HG03342 (cell line): Measurements from ENCODE around the gene PRMT3.
"Not testable (repeated sequence)": the region's sequence is repeated elsewhere in the genome, so short reads cannot be mapped to it uniquely, and the experiment has no call there.

Source experiments
- ATAC-seq: cut with Tn5 transposase; IDR thresholded peaks from one replicate; pipeline ENCODE4 v1.9.1; 2021; ENCODE audit warnings: mild to moderate bottlenecking, moderate library complexity; ENCODE audit not compliant: unreplicated experiment

Gene PRMT3

DNA sequence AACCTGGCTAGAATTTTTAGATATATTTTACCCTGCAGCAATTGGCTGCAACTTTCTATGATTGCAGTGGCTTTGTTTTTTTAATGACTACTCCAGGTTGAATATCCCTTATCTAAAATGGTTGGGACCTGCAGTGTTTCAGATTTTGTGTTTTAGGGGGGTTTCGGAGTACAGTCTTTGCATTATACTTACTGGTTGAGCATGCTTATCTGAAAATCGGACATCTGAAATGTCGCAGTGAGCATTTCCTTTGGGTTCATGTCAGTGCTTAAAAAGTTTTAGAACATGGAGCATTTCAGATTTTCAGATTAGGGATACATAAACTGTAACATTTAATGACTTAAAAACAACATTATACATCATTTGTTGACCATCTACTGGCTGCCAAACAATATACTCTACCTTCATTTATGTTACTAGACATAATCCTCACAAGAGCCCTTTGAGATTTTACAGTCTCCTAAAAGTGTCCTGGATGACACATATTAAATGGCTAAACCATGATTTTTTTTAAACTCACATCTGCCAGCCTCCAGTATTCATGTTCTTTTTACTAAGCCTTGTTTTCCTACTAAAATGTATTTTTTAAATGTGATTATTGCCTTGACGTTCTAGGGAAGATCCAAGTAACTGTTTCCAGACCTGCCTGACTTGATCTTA, 66.3 kb downstream of the PRMT3 start:
- ATAC-seq: no peak

DNA sequence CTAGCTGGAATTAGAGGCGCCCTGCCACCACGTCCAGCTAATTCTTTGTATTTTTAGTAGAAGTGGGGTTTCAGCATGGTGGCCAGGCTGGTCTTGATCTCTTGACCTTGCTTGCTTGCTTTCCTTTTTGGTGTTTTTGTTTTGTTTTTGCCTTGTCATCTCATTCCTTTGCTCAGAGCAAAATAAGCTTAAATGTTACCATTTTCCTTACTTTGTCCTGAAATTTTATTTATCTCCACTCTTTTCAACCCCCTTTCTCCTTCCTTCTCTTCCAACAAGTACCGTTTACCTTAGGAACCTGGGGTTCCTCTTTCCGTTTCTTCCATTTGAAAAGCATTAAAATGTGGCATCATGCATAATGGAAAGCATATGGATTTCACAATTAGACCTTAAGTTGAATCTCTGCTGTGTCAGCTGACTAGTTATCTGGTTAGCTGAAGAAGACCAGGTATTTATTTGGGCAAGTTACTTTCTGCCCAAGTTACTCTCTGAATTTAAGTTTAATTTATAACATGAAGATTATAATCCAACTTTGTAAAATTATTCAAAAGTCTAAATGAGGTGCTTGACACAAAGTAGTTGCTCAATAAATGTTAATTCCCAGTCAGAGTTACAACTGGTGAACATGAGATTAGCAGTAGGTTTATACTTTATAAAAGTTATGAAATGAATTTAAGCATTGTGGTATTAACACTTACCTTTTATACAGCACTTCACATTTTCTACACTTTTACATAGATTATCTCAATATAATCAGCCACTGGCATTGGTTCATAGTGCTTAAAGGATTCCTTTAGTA, 69.7 kb downstream of the PRMT3 start:
- ATAC-seq: no peak

DNA sequence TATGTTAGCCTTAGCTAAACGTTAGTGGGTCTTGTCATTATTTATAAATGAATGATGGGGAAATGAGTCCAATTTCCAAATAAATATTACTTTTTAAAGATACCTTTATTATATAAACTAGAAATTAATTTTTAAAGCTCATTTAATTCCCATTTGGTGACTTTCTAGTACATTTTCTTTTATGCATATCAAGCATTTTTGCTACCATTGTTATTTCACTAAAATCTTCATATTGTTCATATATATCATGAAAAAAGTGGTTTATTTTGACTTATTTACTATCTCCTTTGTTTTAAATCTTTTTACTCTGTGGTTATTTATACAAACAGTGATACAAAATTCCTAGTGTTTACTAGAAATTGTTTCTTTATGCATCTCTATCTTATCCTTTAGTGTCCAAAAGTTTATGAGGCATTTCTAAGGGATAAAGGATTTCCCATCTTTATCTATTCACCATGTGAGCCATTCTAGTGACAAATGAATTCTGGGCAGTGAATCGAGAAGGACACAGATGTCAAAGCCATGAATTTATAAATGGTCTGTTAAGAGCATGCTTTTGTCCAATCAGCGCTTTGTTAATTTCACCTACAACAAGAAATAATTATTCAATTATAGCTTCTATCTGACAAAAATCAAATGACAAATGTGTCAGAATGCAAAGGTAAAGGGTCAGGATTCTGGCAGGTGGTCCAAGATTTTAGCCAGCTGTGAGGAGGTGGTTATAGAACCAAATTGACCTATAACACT, 70.6 kb downstream of the PRMT3 start:
- ATAC-seq: no peak

DNA sequence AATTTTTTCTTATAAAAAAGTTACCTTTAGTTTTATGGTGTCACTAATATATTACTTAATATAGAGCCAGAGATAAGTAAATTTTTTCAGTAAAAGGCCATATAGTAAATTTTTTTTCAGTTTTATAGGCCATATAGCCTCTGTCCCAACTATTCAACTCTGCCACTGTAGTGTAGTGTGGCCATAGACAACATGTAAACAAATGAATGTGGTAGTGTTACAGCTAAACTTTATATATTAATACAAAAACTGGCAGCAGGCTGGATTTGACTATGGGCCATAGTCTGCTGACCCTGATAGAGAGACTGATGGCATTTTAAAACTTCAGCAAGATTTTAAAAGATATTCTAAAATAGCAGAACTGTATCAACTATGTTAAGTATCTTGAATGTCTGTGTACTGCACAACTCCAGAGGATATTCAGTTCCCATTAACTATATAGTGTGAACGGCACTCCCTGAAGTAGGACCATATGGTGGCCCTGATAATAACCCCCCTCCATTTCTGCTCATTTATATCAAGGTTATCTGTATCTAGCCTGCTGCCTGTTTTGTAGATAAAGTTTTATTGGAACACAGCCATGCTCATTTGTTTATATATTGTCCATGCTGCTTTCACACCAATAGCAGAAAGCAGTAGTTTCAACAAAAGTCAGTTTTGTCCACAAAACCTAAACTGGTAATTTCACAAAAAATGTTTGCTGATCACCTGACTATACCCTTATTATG, 71.6 kb downstream of the PRMT3 start:
- no peak for ATAC-seq

DNA sequence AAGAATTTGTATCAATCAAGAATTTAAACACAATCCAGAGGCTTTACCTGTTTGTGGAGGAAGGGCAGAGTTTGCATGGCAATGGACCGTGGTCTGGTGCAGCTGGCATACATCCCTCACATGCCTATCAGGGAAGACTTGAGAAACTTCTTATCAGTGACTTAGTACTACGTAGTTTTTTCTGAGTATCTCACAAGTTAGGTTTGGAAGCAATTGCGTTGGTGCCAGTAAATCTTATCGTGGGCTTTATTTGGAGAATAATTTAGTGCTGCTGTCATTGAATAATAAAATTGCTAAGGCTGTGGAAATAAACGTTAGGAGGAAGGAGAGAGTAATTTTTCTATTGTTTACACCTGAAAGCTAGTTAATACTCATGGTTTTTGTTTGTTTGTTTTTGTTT, 72.3 kb downstream of the PRMT3 start:
- no peak for ATAC-seq

DNA sequence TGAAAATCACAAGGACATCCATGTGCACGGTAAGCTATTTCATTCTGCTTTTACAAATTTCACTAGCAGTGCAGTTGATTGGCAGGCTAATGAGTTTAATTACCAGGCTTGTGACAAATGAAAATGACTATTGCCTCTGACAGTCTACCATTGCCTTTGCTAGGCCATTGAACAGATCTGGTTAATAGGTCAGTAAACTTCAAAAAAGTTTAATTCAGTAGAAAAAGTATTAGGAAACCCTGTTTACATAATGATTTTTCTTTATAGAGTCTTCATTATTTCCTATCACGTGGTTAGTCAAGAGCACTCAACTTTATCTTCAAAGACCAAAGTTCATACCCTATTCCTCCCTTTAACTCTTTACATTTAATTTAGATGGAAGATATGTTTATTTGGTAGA, 77.0 kb downstream of the PRMT3 start:
- ATAC-seq: no peak

DNA sequence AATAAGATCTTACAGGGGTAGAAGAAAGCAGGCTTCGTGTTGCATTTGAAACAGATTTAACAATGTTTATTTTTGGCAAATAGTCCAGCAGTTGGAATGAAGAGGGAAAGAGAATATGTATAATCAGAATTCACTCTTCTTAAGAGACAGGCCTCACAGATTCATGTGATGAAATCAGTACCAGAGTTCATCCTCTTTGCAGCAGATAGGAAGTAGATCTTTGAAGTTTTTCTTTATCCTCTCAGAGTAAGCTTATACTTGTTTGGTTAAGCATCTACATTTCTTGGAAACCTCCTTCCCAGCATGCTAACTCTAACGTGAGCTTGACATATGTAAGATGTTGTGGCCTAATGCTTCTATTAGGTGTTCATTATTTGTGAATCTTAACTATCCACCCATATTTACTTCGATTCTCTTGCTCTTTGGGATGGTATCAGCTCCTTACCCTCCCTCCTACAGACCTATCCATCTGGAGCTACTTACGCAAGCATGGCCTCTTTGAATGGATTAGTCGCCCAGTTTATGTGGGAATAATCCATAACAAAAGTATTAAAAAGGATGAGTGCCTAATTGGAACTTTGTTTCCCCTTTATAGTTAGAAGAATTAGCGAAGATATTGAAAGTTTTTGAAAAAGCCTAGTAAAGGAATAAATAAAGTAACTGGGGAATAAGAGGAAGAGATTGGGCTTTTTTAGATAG, 80.1 kb downstream of the PRMT3 start:
- no peak for ATAC-seq

DNA sequence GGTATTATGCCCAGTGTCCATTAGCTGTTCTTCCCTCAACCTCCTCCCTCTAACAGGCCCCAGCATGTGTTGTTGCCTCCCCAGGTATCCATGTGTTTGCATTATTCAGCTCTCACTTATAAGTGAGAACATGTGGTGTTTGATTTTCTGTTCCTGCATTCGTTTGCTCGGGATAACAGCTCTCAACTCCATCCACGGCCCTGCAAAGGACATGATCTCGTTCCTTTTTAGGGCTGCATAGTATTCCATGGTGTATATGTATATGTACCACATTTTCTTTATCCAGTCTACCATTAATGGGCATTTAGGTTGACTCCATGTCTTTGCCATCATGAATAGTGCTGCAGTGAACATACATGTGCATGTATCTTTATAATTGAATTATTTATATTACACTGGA, 82.8 kb downstream of the PRMT3 start:
- no peak for ATAC-seq

DNA sequence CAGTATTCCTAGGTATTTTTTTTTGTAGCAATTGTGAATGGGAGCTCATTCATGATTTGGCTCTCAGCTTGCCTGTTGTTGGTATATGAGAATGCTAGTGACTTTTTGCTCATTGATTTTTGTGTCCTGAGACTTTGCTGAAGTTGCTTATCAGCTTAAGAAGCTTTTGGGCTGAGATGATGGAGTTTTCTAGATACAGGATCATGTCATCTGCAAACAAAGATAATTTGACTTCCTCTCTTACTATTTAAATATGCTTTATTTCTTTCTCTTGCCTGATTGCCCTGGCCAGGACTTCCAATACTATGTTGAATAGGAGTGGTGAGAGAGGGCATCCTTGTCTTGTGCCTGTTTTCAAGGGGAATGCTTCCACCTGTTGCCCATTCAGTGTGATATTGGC, 84.4 kb downstream of the PRMT3 start:
- not testable (repeated sequence) for ATAC-seq

DNA sequence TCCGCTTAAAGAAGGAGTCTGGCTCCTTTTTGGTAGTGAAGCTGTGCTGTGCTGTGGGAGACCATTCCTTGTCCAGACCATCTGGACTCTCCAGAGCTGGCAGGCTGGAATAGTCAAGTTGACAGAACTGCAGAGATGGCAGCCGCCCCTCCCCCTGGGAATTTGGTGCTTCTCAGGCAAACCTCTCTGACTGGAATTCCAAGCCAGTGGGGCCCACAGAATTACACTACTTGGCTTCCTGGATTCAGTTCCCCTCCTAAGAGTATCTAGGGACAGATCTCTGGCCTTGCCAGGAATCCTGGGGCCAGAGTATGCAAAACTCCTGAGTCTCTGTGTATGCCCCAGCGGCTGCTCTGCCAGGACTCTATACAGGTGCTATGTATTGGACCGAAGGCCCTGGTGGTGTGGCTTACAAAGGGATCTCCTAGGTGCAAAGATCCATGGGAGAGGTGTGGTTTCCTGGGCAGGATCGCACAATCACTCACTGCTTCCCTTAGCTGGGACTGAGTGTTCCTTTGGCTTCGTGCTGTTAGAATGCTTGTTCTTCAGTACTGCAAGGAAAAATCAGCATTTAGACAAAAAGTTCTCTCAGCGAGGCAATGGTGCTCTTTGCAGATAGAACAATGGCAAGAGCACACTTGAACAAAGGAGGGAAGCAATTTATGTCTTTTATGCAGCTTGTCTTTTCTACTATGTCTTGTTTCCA, 86.8 kb downstream of the PRMT3 start:
- ATAC-seq: no peak

DNA sequence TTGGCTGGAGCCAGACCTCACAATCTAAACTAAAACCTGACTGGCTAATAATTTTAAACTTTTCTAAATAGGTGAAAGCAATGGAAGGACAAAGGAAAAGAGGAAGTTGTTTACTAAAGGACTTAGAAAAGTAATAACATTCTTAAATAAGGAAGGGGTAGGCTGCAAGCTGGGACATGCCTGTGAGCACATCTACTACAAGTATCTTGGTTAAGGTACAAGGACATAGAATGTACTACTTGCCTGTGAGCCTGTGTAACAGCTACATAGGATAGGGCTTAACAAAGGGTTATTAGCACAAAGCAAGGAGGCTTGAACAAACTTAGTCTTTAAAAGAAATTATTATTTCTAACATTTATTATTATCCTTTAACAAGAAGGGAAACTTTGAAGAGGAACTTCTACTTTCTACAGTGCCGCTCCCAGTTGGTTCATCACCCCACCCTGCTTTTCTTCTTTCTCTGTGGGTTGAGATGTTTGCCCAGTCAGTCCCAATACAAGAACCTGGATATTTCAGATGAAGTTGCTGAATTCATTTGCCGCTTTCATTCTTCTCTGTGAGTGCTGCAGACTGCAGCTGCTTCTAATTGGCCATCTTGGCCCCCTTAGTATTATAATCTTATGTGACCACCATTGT, 87.5 kb downstream of the PRMT3 start:
- no peak for ATAC-seq

DNA sequence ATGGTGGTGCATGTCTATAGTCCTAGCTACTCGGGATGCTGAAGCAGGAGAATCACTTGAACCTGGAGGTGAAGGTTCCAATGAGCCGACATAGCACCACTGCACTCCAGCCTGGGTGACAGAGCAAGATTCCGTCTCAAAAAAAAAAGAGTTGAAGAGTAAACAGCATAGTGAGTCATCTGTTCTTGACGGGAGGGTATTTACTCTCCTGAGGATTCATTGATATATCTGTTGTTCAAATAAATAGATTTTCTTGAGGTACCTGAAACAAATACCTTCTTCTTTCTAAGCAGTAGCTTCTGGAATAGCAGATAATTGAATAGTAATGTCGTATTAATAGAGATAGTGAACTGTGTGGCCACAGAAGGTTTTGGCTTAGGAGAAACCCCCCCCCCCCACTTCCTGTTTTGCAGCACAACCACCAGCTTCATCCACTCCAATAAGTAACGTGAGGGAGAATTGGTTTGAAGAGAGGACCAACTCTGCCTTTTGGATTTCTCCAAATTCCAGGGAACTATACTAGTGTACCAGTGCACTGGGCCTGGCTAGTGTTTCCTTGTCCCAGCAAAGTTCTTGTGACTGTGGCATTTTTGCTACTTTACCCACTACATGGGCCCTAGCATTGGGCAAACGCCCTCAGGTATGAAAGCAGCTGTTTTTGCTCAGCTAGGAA, 90.0 kb downstream of the PRMT3 start:
- ATAC-seq: no peak

DNA sequence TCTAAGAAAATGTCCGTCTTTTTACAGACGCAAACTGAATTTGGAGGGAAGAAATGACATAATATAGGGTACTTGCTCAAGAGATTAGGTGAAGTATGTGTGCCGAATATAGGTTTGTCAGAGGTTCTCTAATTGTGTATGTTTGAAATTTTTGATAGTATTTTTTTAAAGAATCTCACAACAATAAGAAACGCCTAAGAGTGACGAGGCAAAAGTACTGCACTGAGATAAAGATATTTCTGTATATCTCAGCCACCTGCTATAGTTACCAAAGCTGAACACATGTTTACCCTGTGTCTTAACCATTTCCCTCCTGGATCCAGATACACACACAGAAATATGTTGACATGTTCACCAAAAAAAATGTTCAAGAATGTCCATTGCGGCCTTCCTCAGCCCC, 92.0 kb downstream of the PRMT3 start:
- ATAC-seq: no peak

DNA sequence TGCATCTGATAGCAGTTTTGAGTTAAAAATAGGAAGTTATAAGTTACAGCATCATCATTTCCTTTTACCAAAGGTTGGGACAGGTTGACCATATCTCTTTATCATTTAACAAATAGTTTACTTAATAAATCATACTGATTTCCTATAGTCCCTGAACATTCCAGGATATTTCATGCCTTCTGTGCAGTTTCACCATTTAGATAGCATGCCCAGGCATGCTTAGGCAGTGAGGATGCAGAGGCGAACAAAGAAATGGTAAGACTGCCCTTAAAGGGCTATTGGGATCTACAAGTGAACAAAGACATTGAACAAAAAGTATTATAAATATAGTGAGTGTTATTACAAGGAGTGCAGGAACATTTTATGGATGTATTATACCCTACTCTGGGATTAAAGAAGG, 96.4 kb downstream of the PRMT3 start:
- ATAC-seq: no peak

DNA sequence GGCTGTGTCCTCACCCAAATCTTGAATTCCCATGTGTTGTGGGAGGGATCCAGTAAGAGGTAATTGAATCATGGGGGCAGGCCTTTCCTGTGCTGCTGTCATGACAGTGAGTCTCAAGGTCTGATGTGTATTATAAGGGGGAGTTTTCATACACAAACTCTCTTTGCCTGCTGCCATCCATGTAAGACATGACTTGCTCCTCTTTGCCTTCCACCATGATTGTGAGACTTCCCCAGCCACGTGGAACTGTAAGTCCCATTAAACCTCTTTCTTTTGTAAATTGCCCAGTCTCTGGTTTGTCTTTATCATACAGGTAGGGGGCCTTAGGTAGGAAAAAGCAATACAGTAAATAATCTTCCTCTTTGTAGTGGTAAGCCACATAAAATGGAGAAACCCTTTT, 96.9 kb downstream of the PRMT3 start:
- ATAC-seq: not testable (repeated sequence)

DNA sequence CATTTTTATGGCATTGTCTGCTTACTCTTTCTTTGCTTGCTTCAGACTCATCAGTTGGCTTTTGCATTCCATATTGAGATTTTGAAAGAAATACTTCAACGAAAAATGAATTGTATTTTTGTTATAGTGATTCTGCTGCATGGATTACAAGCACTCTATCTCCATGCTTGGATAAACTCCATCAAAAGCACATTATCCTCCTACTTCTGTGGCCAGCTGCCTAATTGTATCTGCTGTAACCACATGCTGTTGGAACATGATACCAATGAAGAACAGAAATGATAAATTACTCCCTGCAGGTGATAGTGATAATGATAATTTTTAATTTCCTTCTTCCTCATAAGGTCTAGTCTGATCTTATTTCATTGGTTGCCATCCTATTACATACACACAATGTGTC, 100.8 kb downstream of the PRMT3 start:
- ATAC-seq: no peak

DNA sequence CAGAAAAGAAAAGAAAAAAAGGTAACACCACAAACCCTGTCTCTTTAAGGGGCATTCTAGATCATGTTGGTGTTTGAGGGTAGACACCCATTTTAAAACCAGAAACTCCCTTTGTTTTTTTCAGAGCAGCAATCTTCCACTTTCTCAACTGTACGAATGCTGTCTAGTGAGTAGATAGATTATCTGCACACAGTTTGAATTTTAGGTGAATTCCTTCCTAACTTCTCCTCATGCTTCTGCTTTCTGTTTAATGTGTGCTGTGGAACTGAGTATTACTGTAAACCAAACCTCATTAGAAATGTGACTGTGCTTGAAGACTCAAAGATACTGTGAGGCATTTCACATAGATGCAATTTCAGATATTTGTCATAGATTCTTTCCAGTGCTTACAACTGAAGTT, 102.4 kb downstream of the PRMT3 start:
- peak; percentile 77 for ATAC-seq

DNA sequence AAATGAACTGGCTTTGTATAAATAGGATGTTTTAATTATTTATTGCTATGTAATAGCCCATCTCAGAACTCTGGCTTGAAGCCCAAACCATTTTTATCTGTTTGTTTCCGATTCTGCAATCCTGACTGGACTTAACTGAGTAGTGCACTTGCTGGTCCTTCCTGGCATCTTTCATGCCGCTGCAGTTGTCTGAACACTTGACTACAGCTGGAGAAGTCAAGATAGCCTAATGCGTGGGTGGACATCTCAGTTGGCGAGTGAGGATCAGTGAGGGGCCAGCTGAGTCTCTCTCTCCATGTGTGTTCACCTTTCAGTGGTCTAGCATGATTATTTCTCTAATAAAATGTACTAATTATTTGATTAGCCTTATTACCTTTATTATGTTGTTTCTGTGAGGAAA, 105.8 kb downstream of the PRMT3 start:
- no peak for ATAC-seq
